ENCODE measurements around the gene GAA. TPM values are rescaled to one million over a fixed set of nuclear protein-coding genes. Genes with fewer than 3 reads are reported as not detected.

GAA gene
- total RNA-seq, 1 experiment from 2014 or later, result 30.3 TPM

- H4K5ac ChIP-seq (ENCODE audit: insufficient read length, low read depth, low read length), result no peak overlapping the region
- no peak overlapping the region for H2BK15ac ChIP-seq (ENCODE audit: low read depth, low read length)
- peaks cover 5% of the 10 kb centered on the region; the same call in 1 of the 2 replicates for H3K4me1 ChIP-seq (ENCODE audit: insufficient read depth, low read length)
- no CpG with 5 or more reads among the region's 4 CpGs for WGBS (ENCODE audit: extremely low coverage, insufficient read length, low lambda C conversion rate)
- no peak overlapping the region for H3K4me2 ChIP-seq (ENCODE audit: insufficient read depth, insufficient read length, low read length)
- H3K36me3 Mint-ChIP-seq (ENCODE audit: insufficient read depth in 1 of 3, low read depth in 3 of 3), result no peaks in the 10 kb centered on the region; a peak in 1 of 7 replicates
- H2AK5ac ChIP-seq (ENCODE audit: insufficient read length, low read length), result no peak overlapping the region
- H3K18ac ChIP-seq (ENCODE audit: insufficient read length, low read depth, low read length), result no peak overlapping the region
- no peak overlapping the region for H3K27ac ChIP-seq (ENCODE audit: insufficient read length, low read depth, low read length)
- no peaks in the 10 kb centered on the region for H3K23me2 ChIP-seq (ENCODE audit: insufficient read length, low read depth, low read length, poor library complexity, severe bottlenecking)
- H3K79me2 ChIP-seq (ENCODE audit: insufficient read depth, low read length), result no peaks in the 10 kb centered on the region
- H3K14ac ChIP-seq (ENCODE audit: insufficient read depth, low read length), result no peak overlapping the region
- H3K27me3 Mint-ChIP-seq (ENCODE audit: low read depth), result peaks cover 23% of the 10 kb centered on the region
- H3K23ac ChIP-seq (ENCODE audit: insufficient read length, low read depth, low read length), result no peak overlapping the region
- H3K4ac ChIP-seq (ENCODE audit: low read depth, low read length), result no peak overlapping the region
- no peak overlapping the region for H2BK12ac ChIP-seq (ENCODE audit: insufficient read length, low read depth, low read length)
- H3K56ac ChIP-seq (ENCODE audit: insufficient read length, low read depth, low read length), result no peak overlapping the region
- peaks cover 25 to 39% of the 10 kb centered on the region in 2 experiments for H3K4me1 Mint-ChIP-seq
- H3K9ac ChIP-seq (ENCODE audit: extremely low read depth, insufficient read length, low read length), result no peak overlapping the region
- no peak overlapping the region for H3K4me3 Mint-ChIP-seq
- H2BK5ac ChIP-seq (ENCODE audit: insufficient read length, low read length), result no peak overlapping the region
- no peak overlapping the region for H4K8ac ChIP-seq (replicated peaks; ENCODE audit: insufficient read length, low read depth, low read length)
- no peaks in the 10 kb centered on the region for H3K9me3 ChIP-seq (ENCODE audit: control insufficient read depth, low read depth, low read length)
- no peak overlapping the region for H2BK20ac ChIP-seq (ENCODE audit: low read depth, low read length, poor library complexity, severe bottlenecking)
- no peaks in the 10 kb centered on the region for H3K79me1 ChIP-seq (ENCODE audit: insufficient read depth, low read depth, low read length, poor library complexity, severe bottlenecking)
- H3K27ac Mint-ChIP-seq, result no peak overlapping the region
- no peak for DNase-seq
- no peak overlapping the region for H4K91ac ChIP-seq (ENCODE audit: insufficient read length, low read depth, low read length)
- no peaks in the 10 kb centered on the region; the same call in 1 of the 2 replicates for H3K27me3 ChIP-seq (ENCODE audit: insufficient read depth, low read length)
- no peaks in the 10 kb centered on the region for H4K20me1 ChIP-seq (ENCODE audit: control insufficient read depth, insufficient read depth, insufficient read length)
- TF ChIP-seq, protein P1, sequence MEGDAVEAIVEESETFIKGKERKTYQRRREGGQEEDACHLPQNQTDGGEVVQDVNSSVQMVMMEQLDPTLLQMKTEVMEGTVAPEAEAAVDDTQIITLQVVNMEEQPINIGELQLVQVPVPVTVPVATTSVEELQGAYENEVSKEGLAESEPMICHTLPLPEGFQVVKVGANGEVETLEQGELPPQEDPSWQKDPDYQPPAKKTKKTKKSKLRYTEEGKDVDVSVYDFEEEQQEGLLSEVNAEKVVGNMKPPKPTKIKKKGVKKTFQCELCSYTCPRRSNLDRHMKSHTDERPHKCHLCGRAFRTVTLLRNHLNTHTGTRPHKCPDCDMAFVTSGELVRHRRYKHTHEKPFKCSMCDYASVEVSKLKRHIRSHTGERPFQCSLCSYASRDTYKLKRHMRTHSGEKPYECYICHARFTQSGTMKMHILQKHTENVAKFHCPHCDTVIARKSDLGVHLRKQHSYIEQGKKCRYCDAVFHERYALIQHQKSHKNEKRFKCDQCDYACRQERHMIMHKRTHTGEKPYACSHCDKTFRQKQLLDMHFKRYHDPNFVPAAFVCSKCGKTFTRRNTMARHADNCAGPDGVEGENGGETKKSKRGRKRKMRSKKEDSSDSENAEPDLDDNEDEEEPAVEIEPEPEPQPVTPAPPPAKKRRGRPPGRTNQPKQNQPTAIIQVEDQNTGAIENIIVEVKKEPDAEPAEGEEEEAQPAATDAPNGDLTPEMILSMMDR (conservative IDR thresholded peaks at IDR 0.05), result no peak
- H3T11ph ChIP-seq (ENCODE audit: low read length), result no peak overlapping the region
- H2BK120ac ChIP-seq (ENCODE audit: low read depth, low read length, poor library complexity, severe bottlenecking), result no peak overlapping the region
- H2AFZ ChIP-seq (ENCODE audit: low read length), result no peak overlapping the region
- H3K9me3 Mint-ChIP-seq, result no peaks in the 10 kb centered on the region; a peak in 1 of 5 replicates
Observed at GRCh38 chr17:80163336-80163735, 62.0 kb downstream of the GAA start.

Data from H9 (cell line).